GM19452 (cell line): ENCODE data around the gene FAM131B.

ENCODE experiments used
- ATAC-seq: cut with Tn5 transposase; IDR thresholded peaks from one replicate; pipeline ENCODE4 v1.9.1; 2021; ENCODE audit not compliant: unreplicated experiment

Gene FAM131B

GRCh38 chr7:143360788-143361551 is 1.5 kb downstream of the FAM131B start:
- no peak for ATAC-seq

GRCh38 chr7:143359771-143360353 is 2.7 kb downstream of the FAM131B start:
- ATAC-seq: no peak

GRCh38 chr7:143358626-143359025 is 3.9 kb downstream of the FAM131B start:
- no peak for ATAC-seq

- no peak for ATAC-seq
These were observed 6.0 kb downstream of the FAM131B start for GRCh38 chr7:143356414-143357050.

GRCh38 chr7:143355450-143356385 is 6.8 kb downstream of the FAM131B start:
- ATAC-seq: no peak

GRCh38 chr7:143354965-143355364 is 7.5 kb downstream of the FAM131B start:
- no peak for ATAC-seq

GRCh38 chr7:143354376-143354775 is 8.1 kb downstream of the FAM131B start:
- no peak for ATAC-seq

GRCh38 chr7:143352531-143353002 is 9.9 kb downstream of the FAM131B start:
- no peak for ATAC-seq

GRCh38 chr7:143351574-143351973 is 10.9 kb downstream of the FAM131B start:
- no peak for ATAC-seq

- no peak for ATAC-seq
These were observed 11.5 kb downstream of the FAM131B start for GRCh38 chr7:143351060-143351459.

- ATAC-seq: no peak
These were observed 14.6 kb downstream of the FAM131B start for GRCh38 chr7:143347950-143348349.

- no peak for ATAC-seq
These were observed 16.5 kb downstream of the FAM131B start for GRCh38 chr7:143346018-143346417.

GRCh38 chr7:143345428-143345900 is 17.0 kb downstream of the FAM131B start:
- ATAC-seq: peak; percentile 75

GRCh38 chr7:143343596-143343995 is 18.9 kb downstream of the FAM131B start:
- no peak for ATAC-seq

GRCh38 chr7:143341842-143342241 is 20.7 kb downstream of the FAM131B start:
- no peak for ATAC-seq

- no peak for ATAC-seq
These were observed 25.3 kb downstream of the FAM131B start for GRCh38 chr7:143337216-143337615.

GRCh38 chr7:143334244-143334643 is 28.3 kb downstream of the FAM131B start:
- ATAC-seq: no peak

- no peak for ATAC-seq
These were observed 31.2 kb downstream of the FAM131B start for GRCh38 chr7:143331179-143331801.

- ATAC-seq: no peak
These were observed 32.9 kb downstream of the FAM131B start for GRCh38 chr7:143329471-143330170.

- ATAC-seq: no peak
These were observed 34.6 kb downstream of the FAM131B start for GRCh38 chr7:143327903-143328302.
